K562 (cell line): Measurements from ENCODE around the gene BZW2. TPM values are rescaled to one million over a fixed set of nuclear protein-coding genes. Genes with fewer than 3 reads are reported as not detected.

Experiments
- CHD7 ChIP-seq: fragments of 200-600 bp; sonication (generic); IDR thresholded peaks from one replicate; pipeline ENCODE4 v1.6.1; 2012; ENCODE audit warnings: mild to moderate bottlenecking, low read depth, low read length, inconsistent platforms
- ETS1 ChIP-seq: conservative IDR thresholded peaks from 2 replicates; pipeline ENCODE4 v1.6.1; 2011; ENCODE audit warnings: low read depth, mild to moderate bottlenecking, low read length; ENCODE audit not compliant: control insufficient read depth
- HIVEP1 ChIP-seq: fragments of 250-450 bp; sonication (Bioruptor Pico); IDR thresholded peaks from 2 replicates; pipeline ENCODE4 v1.4.0; 2020; ENCODE audit warnings: mild to moderate bottlenecking
- XRCC5 ChIP-seq: fragments of 200-400 bp; formaldehyde crosslinking; IDR thresholded peaks from 2 replicates; pipeline ENCODE4 v1.6.1; 2017; ENCODE audit warnings: low read depth, mild to moderate bottlenecking, low read length
- ZBTB11 ChIP-seq, 3 experiments: fragments of 200-800 bp in 1 of 3; fragments of 250-450 bp in 1 of 3; fragments of 450-650 bp in 1 of 3; sonication (Bioruptor Pico) in 1 of 3; sonication (Bioruptor generic) in 1 of 3; formaldehyde crosslinking in 1 of 3; IDR thresholded peaks; 2 replicates each; pipeline versions ENCODE4 v1.6.1 to v1.8.0; 2016 to 2022; ENCODE audit warnings: mild to moderate bottlenecking in 2 of 3, missing genetic modification characterization in 2 of 3, missing compliant biosample characterization in 1 of 3, moderate library complexity in 1 of 3
- polyA plus RNA-seq, 8 experiments: library from polyadenylated mRNA; depleted of rRNA in 4 of 8; stranded (reverse) in 5 of 8; unstranded in 3 of 8; fragments of >200 nt; fragmentation: Nextera tagmentation in 2 of 8; fragmentation: Illumina TruSeq in 1 of 8; extraction: Ambion mirVana in 2 of 8; extraction: Trizol in 1 of 8; gene quantifications; 2 replicates each; pipeline versions ENCODE4 v1.2.1 to v1.2.3, GENCODE V29; 2011 to 2014; ENCODE audit warnings: inconsistent platforms in 1 of 8, missing spikeins in 1 of 8
- total RNA-seq, 7 experiments: library from RNA; depleted of rRNA in 6 of 7; stranded (reverse); fragments of >200 nt in 6 of 7; fragmentation: Illumina TruSeq in 2 of 7; extraction: Trizol in 2 of 7; gene quantifications; 2 replicates each; pipeline versions ENCODE4 v1.2.1 to v1.2.3, GENCODE V29; 2011 to 2021; ENCODE audit warnings: low replicate concordance in 1 of 7
- TF ChIP-seq, protein P1 (sequence below): IDR thresholded peaks from 3 replicates; pipeline ENCODE4 v1.6.1; 2011; ENCODE audit warnings: borderline replicate concordance, mild to moderate bottlenecking; ENCODE audit not compliant: insufficient read length, insufficient read depth

The BZW2 gene
- total and polyA plus RNA-seq, 9 of the 15 experiments (the other 6 are each of a cell fraction or from before 2014, with no cell fraction given): 140 to 316 (median 173) TPM

DNA sequence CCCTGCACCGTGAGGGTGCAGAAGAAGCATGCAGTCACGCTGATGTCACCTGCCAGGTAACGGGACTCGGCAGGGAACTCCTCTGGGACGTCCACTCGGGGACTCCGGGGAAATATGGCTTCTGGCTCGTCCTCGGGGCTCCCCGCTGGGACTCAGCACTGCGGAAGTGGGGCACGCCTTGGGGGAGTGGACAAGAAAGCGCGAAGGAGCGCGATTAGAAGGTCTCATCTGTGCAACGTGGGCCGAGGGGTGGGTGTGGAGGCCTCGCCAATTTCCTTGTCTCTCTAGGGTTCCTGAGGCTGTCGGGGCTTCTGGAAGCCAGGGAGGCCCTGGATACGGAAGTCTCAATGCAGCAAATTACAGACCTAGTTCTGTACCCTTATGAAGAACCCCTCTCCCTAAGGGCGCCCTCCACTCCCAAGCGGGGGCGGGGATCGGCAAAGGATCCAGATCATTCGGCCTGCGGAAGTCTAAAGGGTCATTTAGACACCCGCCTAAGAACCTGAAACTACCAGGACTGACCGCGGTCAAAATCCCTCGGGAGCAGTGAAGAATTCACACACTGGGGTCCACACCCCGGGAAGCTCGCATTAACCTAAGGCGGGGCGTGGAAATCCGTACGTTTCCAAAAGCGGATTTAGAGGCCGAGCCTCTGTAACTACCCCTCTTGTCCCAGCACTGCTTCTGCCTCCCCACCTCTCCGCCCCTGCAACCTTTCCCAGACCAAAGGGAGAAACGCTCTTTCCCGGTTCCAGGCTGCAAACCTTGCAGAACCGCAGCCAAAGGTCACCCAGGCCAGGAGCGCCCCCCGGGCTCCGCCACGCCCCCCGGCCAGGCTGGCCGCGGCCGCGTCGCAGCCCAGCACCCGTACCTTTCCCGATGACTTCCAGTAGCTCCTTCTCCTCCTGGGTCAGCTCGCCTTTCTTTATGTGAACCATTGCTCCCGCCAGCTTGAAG lies 1.1 kb upstream of the BZW2 start (continued):
- peak; percentile 25; the same call in 1 of the 2 replicates for TF ChIP-seq ETS1
- TF ChIP-seq CHD7: no peak
- TF ChIP-seq HIVEP1 (CRISPR knock-in tag): no peak
- TF ChIP-seq, protein P1, sequence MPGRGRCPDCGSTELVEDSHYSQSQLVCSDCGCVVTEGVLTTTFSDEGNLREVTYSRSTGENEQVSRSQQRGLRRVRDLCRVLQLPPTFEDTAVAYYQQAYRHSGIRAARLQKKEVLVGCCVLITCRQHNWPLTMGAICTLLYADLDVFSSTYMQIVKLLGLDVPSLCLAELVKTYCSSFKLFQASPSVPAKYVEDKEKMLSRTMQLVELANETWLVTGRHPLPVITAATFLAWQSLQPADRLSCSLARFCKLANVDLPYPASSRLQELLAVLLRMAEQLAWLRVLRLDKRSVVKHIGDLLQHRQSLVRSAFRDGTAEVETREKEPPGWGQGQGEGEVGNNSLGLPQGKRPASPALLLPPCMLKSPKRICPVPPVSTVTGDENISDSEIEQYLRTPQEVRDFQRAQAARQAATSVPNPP: no peak
- no peak for TF ChIP-seq XRCC5
- TF ChIP-seq ZBTB11 (CRISPR knock-in tag; IDR thresholded peaks at IDR 0.05): 0 out of 6 replicates have a peak, but pooled peaks of 1 of the 3 experiments have one; percentile 16
